ENCODE results near the gene CCND1. TPM values are rescaled to one million over a fixed set of nuclear protein-coding genes. Genes with fewer than 3 reads are reported as not detected.

CCND1 gene
- total and polyA plus RNA-seq, 12 donors: 12.1 to 149 (median 80.7) TPM

DNA sequence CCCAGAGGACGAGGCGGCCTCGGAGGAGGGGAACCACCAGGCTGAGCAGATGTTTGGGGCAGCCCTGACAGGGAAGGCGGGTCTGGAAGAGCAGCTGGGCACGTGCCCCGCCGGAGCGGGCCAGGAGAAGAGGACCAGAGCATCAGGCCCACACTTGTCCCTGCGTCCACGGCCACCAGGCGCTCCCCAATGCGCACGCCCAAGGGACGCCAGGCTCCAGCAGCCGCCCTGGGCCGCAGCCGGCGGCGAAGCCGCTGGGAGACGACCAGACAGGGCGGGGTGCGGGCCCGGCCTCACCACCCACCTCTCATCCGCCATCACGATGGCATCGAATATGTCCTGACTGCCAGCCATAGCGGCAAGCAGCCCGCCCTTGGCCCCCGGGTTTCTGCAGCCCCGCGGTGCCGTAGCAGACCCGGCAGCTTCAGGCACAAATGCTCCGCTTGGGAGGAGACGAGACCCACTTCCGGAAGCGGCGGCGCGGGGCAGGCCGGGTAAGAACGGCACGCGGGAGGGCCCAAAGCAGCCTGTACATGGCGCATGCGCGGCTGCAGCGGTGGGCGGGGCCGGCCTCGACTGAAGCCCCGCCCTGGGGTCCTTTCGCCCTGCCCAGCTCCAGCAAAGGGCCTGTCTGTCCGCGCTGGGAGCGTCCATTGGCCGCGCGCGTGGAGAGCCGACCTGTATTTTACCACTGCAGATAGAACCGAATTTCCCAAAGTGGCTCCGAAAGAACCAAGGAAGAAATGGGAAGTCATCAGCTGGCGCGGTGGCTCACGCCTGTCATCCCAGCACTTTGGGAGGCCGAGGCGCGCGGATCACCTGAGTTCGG lies 34.1 kb downstream of the CCND1 start, which contains the start of gene LTO1:
LTO1 (minus strand) TSS at position 468 of the 829 bp plus-strand sequence; CDS start at position 354, 114 bp downstream.
- peaks cover 0 to 14% of the 10 kb centered on the region in 2 donors for H3K36me3 ChIP-seq (replicated peaks in 1 of 2)
- H3K27ac ChIP-seq: peak within 1 kb of the TSS; percentile 23 to 94 (median 87)
- 0 to 8% (median 4%) methylated on average over 31 to 72 of the region's 72 CpGs for WGBS, 4 donors
- peak within 1 kb of the TSS; percentile 73 to 100 (median 96) for H3K4me3 ChIP-seq
- no peaks in the 10 kb centered on the region for H3K27me3 ChIP-seq
- TF ChIP-seq POLR2A (IDR thresholded peaks at IDR 0.05) (peak; percentile 67 to 85), CTCF (IDR thresholded peaks at IDR 0.05) (peak in 4 of 6 experiments; percentile 9 to 31 (median 18))
- peak; percentile 96 to 98 (median 98) for DNase-seq
- H3K9me3 ChIP-seq (replicated peaks in 1 of 3): no peaks in the 10 kb centered on the region
- intact Hi-C loops (cut with DNase I): no loop called here
- peaks cover 11 to 22% of the 10 kb centered on the region in 2 donors for H3K4me1 ChIP-seq (replicated peaks in 1 of 2)

DNA sequence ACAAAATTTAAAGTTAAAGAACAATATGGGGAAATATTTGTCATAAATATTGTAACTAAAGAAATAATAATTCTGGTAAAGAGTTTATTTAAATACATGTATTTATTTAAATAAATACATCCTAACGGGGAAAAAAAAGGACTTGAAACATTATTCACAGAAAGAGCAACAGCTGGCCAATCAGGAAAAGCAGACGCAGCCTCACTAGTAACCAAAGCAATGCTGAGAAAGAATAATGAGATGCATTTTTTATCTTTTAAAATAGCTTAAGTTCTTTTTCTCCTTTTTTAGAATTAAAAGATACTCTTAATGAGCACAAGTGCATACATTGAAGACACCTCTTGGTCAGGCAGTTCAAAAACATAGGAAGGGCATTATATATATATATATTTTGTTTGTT lies 36.8 kb downstream of the CCND1 start:
- Histone ChIP-seq H3K27ac (no peak overlapping the region), H3K27me3 (no peaks in the 10 kb centered on the region), H3K4me1 (replicated peaks in 1 of 2) (peaks cover 11 to 16% of the 10 kb centered on the region in 2 donors), H3K4me3 (no peak overlapping the region), H3K36me3 (replicated peaks in 1 of 2) (no peaks in the 10 kb centered on the region), H3K9me3 (replicated peaks in 1 of 3) (no peaks in the 10 kb centered on the region)
- TF ChIP-seq CTCF (IDR thresholded peaks at IDR 0.05) (no peak), POLR2A (IDR thresholded peaks at IDR 0.05) (no peak)
- intact Hi-C loops (cut with DNase I): no loop called here
- WGBS, 4 donors: 52 to 68% (median 58%) methylated on average over 2 of the region's 2 CpGs
- DNase-seq: no peak

GRCh38 chr11:69680688-69681087 lies 39.7 kb downstream of the CCND1 start:
- no peaks in the 10 kb centered on the region for H3K27me3 ChIP-seq
- no peaks in the 10 kb centered on the region for H3K9me3 ChIP-seq (replicated peaks in 1 of 3)
- no peaks in the 10 kb centered on the region for H3K36me3 ChIP-seq (replicated peaks in 1 of 2)
- H3K4me3 ChIP-seq: no peak overlapping the region
- no peak for DNase-seq
- H3K27ac ChIP-seq: no peak overlapping the region
- intact Hi-C loops (cut with DNase I): no loop called here
- 75 to 93% (median 88%) methylated on average over 4 to 5 of the region's 5 CpGs for WGBS, 4 donors
- TF ChIP-seq POLR2A (IDR thresholded peaks at IDR 0.05) (no peak), CTCF (IDR thresholded peaks at IDR 0.05) (no peak)
- no peaks in the 10 kb centered on the region for H3K4me1 ChIP-seq (replicated peaks in 1 of 2)

GRCh38 chr11:69682221-69682620 lies 41.3 kb downstream of the CCND1 start:
- intact Hi-C loops (cut with DNase I): no loop called here
- Histone ChIP-seq H3K4me1 (replicated peaks in 1 of 2) (no peaks in the 10 kb centered on the region), H3K27ac (no peak overlapping the region), H3K4me3 (no peak overlapping the region), H3K36me3 (replicated peaks in 1 of 2) (no peaks in the 10 kb centered on the region), H3K9me3 (replicated peaks in 1 of 3) (no peaks in the 10 kb centered on the region), H3K27me3 (no peaks in the 10 kb centered on the region)
- WGBS, 4 donors: 76 to 86% (median 81%) methylated on average over 6 of the region's 6 CpGs
- DNase-seq: no peak
- TF ChIP-seq POLR2A (IDR thresholded peaks at IDR 0.05): no peak
- TF ChIP-seq CTCF (IDR thresholded peaks at IDR 0.05): no peak
